ENCODE data around the gene RASA2. TPM values are rescaled to one million over a fixed set of nuclear protein-coding genes. Genes with fewer than 3 reads are reported as not detected.

The RASA2 gene
- total RNA-seq, 2 donors from 2014 or later, result 15.4 to 23.1 TPM

DNA sequence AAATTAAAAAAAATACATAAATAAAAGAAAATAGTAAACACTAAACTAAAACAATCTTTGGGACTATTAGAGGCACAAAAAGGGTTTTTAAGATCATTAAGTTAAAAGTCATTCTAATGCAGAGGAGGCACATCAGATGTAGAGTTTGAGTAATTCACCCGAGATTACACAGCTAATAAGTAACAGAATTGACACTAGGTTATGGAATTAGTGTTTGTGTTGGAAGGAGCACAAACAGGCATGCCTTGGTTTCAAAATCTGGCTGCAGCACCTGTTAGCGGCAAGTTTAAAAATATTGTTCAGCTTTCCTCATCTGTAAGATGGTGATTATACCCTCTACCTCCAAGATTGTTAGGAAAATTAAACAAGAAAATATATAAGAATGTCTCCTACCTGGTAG, 39.0 kb downstream of the RASA2 start:
- no peaks in the 10 kb centered on the region for H3K9me3 ChIP-seq
- ATAC-seq (ENCODE audit: insufficient number of reproducible peaks, low FRiP score, low read depth), result no peak
- peaks cover 7 to 23% of the 10 kb centered on the region in 2 donors for H3K4me1 ChIP-seq (ENCODE audit: control insufficient read depth in 1 of 2, low read depth in 2 of 2)
- H3K27ac ChIP-seq, result no peak overlapping the region
- no peaks in the 10 kb centered on the region for H3K27me3 ChIP-seq (replicated peaks; ENCODE audit: insufficient read depth)
- TF ChIP-seq, protein P1, sequence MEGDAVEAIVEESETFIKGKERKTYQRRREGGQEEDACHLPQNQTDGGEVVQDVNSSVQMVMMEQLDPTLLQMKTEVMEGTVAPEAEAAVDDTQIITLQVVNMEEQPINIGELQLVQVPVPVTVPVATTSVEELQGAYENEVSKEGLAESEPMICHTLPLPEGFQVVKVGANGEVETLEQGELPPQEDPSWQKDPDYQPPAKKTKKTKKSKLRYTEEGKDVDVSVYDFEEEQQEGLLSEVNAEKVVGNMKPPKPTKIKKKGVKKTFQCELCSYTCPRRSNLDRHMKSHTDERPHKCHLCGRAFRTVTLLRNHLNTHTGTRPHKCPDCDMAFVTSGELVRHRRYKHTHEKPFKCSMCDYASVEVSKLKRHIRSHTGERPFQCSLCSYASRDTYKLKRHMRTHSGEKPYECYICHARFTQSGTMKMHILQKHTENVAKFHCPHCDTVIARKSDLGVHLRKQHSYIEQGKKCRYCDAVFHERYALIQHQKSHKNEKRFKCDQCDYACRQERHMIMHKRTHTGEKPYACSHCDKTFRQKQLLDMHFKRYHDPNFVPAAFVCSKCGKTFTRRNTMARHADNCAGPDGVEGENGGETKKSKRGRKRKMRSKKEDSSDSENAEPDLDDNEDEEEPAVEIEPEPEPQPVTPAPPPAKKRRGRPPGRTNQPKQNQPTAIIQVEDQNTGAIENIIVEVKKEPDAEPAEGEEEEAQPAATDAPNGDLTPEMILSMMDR (IDR thresholded peaks at IDR 0.05), result no peak
- no peak for DNase-seq (ENCODE audit: low spot score)
- H3K36me3 ChIP-seq, result no peaks in the 10 kb centered on the region
- H3K4me3 ChIP-seq, result no peak overlapping the region

DNA sequence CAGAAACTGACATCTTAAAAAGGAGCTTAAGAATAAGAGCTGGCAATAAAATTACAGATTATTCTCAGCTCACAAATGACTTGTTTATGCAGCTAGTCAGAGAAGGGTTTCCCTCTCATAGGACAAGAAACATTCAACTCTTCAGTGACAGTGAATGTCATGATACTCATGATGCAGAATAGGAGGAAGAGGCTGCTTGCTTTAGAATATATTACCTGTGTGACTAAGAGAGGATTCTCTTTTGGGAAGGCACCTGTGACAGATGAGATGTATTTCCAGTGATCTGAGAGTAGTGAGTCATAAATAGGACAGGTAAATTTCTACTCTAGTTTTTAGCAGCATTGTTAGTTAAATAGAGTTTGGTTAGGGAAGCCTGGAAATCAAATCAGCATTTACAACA, 39.9 kb downstream of the RASA2 start:
- no peak overlapping the region for H3K27ac ChIP-seq
- TF ChIP-seq, protein P1 (IDR thresholded peaks at IDR 0.05), result no peak

DNA sequence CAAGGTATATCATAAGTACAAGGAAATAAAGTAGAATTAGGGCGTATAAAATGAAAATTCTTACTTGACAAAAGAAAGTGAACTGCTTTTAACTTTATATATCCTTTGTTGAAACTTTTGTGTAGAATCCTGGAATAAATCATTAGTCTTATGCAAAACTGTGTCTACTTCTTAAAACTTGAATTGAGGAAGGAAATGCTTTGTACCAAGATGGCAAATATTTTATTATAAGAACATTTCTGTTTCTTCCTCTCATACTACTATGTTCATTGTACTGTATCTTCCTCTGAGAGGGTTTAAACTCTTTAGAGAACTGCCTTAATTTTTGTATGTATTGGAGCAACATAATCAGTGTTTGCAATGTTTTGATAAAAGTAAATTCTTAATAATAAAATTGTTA, 42.0 kb downstream of the RASA2 start:
- Histone ChIP-seq H3K9me3 (no peaks in the 10 kb centered on the region), H3K4me3 (no peak overlapping the region), H3K27ac (no peak overlapping the region), H3K4me1 (ENCODE audit: control insufficient read depth in 1 of 2, low read depth in 2 of 2) (peaks cover 7 to 27% of the 10 kb centered on the region in 2 donors), H3K36me3 (no peaks in the 10 kb centered on the region), H3K27me3 (replicated peaks; ENCODE audit: insufficient read depth) (no peaks in the 10 kb centered on the region)
- ATAC-seq (ENCODE audit: insufficient number of reproducible peaks, low FRiP score, low read depth) (no peak), DNase-seq (ENCODE audit: low spot score) (no peak)
- TF ChIP-seq, protein P1 (IDR thresholded peaks at IDR 0.05), result no peak

More for the DNA sequence above, 39.9 kb downstream of the RASA2 start:
- Histone ChIP-seq H3K4me1 (ENCODE audit: control insufficient read depth in 1 of 2, low read depth in 2 of 2) (peaks cover 7 to 27% of the 10 kb centered on the region in 2 donors), H3K4me3 (no peak overlapping the region), H3K27me3 (replicated peaks; ENCODE audit: insufficient read depth) (no peaks in the 10 kb centered on the region), H3K36me3 (no peaks in the 10 kb centered on the region), H3K9me3 (no peaks in the 10 kb centered on the region)
- no peak for DNase-seq (ENCODE audit: low spot score)
- ATAC-seq (ENCODE audit: insufficient number of reproducible peaks, low FRiP score, low read depth), result no peak

DNA sequence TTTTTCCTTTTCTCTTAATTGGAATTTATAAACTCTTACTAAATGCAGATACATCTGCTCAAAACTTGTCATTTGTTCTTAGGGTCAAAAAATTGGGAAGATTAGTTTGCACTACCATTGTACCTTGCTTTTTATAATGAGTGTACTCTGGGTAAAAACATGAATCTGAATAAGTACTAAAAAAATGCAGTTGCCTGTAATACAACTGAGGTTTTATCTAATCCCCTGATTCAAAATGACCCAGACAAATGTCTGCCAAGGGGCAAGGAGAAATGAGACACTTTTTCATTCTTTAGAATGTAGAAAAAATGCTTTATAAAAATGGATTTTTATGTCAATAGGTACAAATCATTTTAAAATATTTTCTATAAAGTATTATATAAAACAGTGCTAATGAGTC, 42.4 kb downstream of the RASA2 start:
- H3K36me3 ChIP-seq, result no peaks in the 10 kb centered on the region
- no peaks in the 10 kb centered on the region for H3K9me3 ChIP-seq
- ATAC-seq (ENCODE audit: insufficient number of reproducible peaks, low FRiP score, low read depth) (no peak), DNase-seq (ENCODE audit: low spot score) (no peak)
- no peak overlapping the region for H3K27ac ChIP-seq
- no peak overlapping the region for H3K4me3 ChIP-seq
- H3K4me1 ChIP-seq (ENCODE audit: control insufficient read depth in 1 of 2, low read depth in 2 of 2), result peaks cover 7 to 27% of the 10 kb centered on the region in 2 donors
- TF ChIP-seq, protein P1 (IDR thresholded peaks at IDR 0.05), result no peak
- no peaks in the 10 kb centered on the region for H3K27me3 ChIP-seq (replicated peaks; ENCODE audit: insufficient read depth)

DNA sequence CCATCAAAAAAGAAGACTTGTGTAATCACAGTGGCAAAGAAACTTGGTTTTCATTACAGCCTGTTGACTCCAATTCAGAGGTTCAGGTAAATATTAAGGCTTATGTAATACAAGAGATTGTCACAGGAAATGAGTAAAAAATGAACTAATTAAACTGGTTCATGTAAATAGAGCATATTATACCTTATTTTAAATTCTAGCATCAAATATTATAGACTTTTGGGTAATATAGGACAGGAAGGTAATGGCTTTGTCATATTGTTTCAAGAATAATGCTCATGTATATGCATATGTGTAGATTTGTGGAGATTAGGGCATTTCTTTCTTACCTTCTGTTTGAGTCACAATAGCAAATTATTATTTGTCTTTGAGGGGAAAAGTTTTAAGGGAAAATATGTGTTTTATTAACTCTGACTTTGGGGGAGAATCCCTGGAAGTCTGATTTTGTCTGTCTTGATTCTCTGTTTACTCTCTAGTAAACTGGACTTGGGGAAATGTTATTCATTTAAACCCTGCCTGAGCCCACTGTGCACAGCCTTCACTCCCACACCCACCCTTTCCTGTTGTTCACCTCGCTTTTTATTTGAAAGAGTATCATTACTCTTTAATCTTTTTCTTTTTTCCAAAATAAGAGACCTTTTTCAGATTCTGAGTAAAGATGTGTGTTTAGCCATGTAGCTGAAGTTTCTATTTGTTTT, 43.0 kb downstream of the RASA2 start:
- Histone ChIP-seq H3K4me1 (ENCODE audit: control insufficient read depth in 1 of 2, low read depth in 2 of 2) (peaks cover 7 to 27% of the 10 kb centered on the region in 2 donors), H3K27ac (peak overlapping the region in 1 of 2 donors; percentile 17), H3K4me3 (peak overlapping the region; percentile 19), H3K27me3 (replicated peaks; ENCODE audit: insufficient read depth) (no peaks in the 10 kb centered on the region), H3K9me3 (no peaks in the 10 kb centered on the region), H3K36me3 (no peaks in the 10 kb centered on the region)
- no peak for DNase-seq (ENCODE audit: low spot score)
- TF ChIP-seq, protein P1 (IDR thresholded peaks at IDR 0.05), result no peak
- no peak for ATAC-seq (ENCODE audit: insufficient number of reproducible peaks, low FRiP score, low read depth)
